GM18505 (cell line): ENCODE data around the gene TMEM174.

ENCODE experiments used
- ATAC-seq: cut with Tn5 transposase; IDR thresholded peaks from one replicate; pipeline ENCODE4 v1.9.1; 2021; ENCODE audit not compliant: unreplicated experiment
- POLR2A ChIP-seq: IDR thresholded peaks from 4 replicates; pipeline ENCODE4 v1.6.1; 2011; ENCODE audit warnings: borderline replicate concordance; ENCODE audit not compliant: insufficient read depth, insufficient read length; ENCODE audit errors: extremely low read depth

TMEM174 gene

DNA sequence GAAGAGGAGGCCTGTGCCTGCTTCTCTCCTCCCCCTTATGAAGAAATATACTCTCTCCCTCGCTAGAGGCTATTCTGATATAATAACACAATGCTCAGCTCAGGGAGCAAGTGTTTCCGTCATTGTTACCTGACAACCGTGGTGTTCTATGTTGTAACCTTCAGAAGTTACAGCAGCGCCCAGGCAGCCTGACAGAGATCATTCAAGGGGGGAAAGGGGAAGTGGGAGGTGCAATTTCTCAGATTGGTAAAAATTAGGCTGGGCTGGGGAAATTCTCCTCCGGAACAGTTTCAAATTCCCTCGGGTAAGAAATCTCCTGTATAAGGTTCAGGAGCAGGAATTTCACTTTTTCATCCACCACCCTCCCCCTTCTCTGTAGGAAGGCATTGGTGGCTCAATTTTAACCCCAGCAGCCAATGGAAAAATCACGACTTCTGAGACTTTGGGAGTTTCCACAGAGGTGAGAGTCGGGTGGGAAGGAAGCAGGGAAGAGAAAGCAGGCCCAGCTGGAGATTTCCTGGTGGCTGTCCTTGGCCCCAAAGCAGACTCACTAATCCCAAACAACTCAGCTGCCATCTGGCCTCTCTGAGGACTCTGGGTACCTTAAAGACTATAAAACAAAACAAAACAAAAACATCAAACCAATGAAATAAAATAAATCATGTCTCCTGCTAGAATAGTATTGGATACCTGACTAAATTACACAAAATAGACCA lies 1.3 kb downstream of the TMEM174 start:
- no peak for ATAC-seq
- TF ChIP-seq POLR2A, result no peak

DNA sequence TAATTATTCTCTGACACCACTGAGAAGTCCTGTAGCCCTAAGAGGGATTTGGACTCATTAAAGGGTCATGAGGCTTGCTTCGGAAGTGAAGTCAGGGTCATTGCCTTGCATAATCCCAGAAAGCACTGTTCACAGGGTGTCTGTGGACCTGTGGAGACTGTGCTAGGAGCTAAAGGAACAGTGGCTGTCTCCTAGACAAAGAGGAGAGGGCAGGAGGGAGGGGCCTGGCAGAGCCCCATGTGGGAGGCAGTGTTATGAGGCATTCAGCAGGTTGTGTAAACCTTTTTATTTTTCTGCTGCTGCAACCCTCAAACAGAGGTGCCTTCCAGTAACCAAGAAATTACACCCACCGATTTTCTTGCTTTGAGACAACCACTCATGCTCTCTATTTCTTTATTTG lies 3.3 kb downstream of the TMEM174 start:
- TF ChIP-seq POLR2A, result no peak
- ATAC-seq, result no peak

DNA sequence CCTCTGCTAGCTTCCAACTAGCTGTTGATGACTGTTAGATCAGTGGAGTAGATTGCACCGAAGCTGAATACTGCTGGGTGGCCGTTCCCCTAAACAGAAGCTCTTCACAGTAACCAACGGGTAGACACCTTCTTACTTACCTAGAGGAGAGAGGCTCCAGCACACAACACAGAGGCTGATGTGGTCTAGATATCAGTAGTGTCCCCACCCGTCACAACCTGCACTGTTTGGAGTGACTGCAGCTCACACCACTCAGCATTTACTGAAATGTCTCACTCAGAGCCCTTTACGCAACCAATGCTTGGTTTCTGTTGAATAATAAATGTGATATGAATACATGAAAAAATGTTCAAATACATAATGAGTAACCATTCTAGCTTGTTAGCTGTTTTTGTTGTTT lies 5.3 kb downstream of the TMEM174 start:
- no peak for ATAC-seq
- no peak for TF ChIP-seq POLR2A

DNA sequence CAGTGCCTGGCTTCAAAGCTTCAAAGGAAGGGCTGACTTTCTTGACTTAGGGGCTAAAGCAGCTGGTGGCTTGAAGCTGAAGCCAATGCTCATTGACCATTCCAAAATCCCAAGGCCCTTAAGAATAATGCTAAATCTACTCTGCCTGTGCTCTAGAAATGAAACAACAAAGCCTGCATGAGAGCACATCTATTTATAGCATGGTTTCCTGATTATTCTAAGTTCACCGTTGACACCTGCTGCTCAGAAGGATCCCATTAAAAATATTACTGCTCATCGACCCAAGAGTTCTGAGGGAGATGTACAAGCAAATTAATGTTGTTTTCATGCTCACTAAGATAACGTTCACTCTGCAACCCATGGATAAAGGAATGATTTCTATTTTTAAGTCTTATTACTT lies 6.7 kb downstream of the TMEM174 start:
- no peak for ATAC-seq
- no peak for TF ChIP-seq POLR2A

DNA sequence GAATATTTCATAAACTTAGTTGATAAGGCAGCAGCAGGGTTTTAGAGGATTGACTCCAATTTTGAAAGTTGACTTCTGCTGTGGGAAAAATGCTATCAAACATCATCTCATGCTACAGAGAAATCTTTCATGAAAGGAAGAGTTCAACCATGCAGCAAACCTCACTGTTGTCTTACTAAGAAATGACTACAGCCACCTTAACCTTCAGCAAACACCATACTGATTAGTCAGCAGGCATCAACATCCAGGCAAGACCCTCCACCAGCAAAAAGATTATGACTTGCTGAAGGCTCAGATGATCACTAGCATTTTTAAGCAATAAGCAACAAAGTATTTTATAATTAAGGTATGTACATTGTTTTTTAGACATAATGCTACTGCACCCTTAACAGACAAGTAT lies 7.6 kb downstream of the TMEM174 start:
- no peak for TF ChIP-seq POLR2A

DNA sequence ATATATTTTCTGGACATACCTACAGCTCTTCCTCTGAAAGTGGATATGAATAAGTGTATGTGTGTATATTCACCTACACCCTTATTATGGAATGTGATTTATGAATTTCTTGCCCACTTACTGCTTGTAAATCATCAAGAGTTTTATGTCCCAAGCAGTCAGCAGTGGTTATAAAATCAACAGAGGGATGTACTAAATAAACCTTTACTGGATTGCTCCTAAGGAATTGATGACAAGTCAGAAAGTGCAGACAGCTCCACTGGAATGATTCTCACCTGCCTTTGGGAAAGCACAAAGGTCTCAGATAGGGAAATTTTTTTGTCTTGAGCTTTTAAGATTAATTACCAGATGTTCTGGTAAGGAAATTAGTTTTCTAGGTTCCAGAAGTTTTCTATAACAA lies 9.3 kb downstream of the TMEM174 start:
- no peak for TF ChIP-seq POLR2A
- no peak for ATAC-seq

More for the DNA sequence above, 7.6 kb downstream of the TMEM174 start:
- ATAC-seq, result no peak

DNA sequence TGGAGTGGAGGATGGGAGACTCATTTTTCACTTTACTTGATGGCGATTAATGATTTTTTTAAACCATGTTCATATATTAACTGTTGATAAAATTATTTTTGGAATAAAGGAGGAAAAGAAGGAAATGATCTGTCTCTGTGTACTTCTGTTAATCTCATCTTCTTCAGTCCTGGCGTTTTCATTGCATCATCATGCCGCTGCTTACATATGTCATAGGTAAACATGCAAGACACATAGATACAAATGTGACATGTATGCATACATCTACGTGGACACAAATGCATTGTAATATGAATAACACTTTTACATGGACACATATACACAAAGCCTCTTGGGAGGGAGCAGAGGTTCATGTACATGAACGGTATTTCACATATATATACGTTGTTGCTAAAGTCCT lies 10.0 kb downstream of the TMEM174 start:
- ATAC-seq, result no peak
- no peak for TF ChIP-seq POLR2A

DNA sequence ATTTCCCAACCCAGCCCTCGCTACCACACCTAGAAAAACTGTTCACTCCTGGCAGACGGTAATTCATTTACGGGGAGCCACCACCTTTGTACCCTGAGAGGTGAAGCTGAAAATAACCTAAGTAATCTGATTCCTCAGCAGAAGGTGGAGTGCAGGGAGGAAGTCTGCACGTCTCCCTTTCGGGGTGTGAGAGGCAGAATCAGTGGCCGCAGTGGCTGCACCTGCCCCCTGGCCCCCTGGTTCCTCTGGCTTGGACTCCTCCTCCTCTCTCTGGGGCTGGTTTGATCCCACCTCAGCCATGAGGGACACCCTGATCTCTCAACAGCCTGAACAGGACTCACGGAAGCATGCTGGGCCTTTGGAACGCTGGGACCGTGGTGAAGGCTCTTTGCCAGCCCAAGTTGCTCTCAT lies 10.5 kb downstream of the TMEM174 start:
- no peak for ATAC-seq
- TF ChIP-seq POLR2A, result no peak

DNA sequence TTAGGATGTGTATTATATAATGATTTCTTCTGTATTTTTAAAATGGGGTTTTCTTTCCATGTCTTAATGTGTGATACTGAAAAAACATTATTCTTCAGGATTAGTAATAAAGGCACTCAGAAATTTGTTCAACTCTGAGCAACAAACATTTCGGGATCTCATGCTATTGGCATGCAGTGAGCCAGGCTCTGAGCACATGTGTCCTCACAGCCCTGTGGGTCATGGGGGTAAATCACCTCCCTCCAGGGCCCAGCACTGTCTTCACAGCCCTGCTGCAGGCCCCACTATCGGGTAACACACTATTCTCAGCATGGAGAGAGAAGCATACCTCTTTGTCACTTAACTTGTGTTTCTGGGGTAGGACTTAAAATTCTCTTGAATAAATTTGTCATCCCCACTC lies 14.0 kb downstream of the TMEM174 start:
- no peak for ATAC-seq
- TF ChIP-seq POLR2A, result no peak

DNA sequence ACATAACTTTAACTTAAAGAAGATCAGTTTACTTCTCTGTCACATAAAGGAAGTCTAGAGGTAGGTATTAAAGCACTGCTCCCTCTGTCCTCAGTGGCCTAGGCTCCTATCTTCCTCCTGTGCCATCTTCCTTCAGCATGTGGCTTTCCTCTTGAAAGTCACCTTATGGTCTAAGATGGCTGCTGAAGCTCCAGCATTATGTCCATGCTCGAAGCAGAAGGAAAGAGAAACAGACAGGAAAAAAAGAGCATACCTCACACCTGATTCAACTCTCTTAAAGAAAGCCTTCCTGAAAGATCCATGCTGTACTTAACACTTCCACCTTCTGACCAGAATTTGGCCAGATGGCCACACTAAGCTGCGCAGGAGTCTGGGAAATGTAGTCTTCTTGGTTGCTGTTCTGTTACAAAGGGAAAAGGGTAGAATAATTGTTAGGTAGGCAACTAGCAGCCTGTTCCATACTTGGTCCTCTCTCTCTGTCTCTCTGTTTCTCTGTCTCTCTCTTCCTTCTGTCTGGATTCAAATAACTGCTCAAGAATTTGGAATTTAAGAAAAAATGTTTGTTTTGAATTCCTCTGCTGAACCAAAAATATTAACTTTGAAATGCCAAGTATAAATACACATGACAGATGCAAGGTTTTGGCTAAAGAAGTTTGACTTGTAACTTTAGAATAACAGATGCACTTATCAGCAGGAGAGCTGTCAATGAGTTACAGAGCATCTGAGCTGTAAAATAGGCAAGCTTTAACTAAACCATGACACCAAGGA lies 16.0 kb downstream of the TMEM174 start:
- ATAC-seq, result no peak
- no peak for TF ChIP-seq POLR2A

DNA sequence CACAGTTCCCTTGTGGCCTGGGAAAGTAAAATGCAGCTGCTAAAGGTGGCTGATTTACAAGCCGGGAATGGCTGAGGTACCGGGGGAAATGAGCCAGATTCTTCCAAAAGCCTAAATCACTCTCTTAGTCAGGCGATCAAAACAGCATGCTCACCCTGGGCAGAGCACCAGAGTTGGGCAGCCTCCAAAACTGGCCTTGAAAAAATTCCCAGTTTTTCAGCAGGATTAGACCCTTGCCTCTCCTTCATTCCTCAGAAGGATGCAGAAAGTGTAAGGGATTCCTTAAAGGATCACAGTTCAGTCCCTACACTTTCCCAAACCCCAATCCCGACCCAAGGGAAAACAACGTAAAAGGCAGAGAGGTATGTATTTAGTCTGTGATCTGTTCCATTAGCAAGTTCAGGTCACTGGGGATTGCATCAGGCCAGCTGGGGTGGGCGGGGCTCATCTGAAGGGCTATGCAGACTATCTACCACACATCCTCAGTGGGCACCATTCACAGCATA lies 16.9 kb downstream of the TMEM174 start:
- TF ChIP-seq POLR2A, result no peak
- ATAC-seq, result no peak

DNA sequence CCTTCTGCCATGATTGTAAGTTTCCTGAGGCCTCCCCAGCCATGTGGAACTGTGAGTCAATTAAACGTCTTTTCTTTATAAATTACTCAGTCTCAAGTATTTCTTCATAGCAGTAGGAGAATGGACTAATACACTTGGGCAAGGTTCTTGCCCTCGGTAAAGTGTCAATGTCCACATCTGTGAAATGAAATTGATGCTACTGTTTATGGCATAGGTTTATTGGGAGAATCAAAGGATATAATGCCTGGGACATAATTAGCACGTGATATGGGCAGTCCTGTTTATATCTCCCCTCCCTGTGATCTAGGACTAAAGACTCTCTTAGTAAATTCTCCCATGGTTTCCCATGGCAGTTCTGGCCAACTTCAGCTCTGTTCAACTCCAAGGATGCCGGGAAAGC lies 19.4 kb downstream of the TMEM174 start:
- no peak for TF ChIP-seq POLR2A
- no peak for ATAC-seq

DNA sequence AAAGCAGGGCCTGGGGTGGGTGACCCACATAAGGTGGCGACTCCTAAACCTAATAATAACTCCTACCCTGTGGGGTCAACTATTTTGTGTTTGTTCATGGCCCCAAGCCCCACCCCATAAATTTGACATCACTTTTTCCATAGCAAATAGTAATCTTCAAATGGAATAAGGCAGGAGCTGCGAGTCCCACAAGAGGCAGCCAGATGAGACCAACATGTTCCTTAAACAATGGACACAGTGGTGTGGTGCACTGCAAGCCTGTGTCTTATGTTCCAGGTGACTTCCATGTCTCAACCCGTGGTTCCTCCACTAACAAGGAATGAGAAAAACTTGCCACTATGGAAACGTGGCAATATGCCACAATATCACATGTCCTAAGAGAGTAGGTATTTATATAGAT lies 20.6 kb downstream of the TMEM174 start:
- no peak for ATAC-seq
- no peak for TF ChIP-seq POLR2A

DNA sequence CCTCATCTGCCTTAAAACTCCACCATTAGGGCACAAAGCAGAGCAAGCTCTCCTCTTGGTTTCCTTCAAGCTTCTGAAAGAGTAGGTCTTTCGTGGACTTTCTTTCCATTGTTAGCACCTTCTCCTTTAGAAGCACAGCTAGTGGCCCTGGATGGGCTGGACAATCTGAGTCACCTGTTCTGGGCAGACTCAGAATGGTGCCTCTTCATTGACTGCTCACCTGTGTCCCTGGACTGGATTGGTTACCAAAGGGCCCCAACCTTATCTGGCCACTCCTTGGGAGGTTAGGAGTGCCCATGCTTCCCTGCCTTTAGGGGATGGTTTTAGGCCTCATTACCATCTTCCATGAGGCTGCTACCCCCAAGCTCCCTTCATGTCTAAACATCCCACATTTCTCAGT lies 23.2 kb downstream of the TMEM174 start:
- ATAC-seq, result no peak
- TF ChIP-seq POLR2A, result no peak

DNA sequence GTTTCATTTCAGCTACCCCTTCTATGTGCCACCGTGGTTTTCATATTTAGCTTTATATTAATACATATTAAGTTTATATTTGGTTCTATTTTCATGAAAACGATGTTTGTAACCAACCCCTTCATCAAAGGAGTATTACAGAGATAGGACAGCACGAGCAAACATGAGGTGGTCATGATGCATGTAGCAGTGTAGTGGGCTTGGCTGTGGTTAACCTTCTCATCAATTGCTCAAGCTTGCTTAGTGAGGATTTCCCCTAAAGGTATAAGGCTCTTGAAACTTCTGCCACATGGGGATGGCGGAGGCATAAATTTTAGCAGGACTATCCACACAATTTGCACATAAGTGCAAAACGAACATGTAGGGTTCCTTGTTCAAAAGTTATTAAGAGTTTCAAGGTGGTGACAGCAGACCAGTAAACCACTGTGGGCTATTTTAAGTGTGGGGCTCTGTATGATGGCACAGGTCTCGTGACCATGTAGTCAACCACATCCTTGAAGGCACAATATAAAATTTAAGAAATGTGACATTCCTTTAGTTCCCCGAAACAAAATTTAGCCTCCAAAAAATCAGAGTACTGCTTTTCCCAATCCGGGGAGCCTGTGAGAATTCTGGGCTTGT lies 24.8 kb downstream of the TMEM174 start:
- TF ChIP-seq POLR2A, result no peak

More for the DNA sequence above, 24.8 kb downstream of the TMEM174 start:
- no peak for ATAC-seq
